A673 (cell line): Measurements from ENCODE around the gene ZNF391.

Source experiments
- EZH2 ChIP-seq: fragments of 200-600 bp; sonication (generic); IDR thresholded peaks from 2 replicates; pipeline ENCODE4 v1.6.1; 2017; ENCODE audit warnings: borderline replicate concordance, low read depth, mild to moderate bottlenecking, mixed read lengths, antibody characterized with exemption, low read length; ENCODE audit not compliant: poor library complexity, severe bottlenecking
- TF ChIP-seq, protein P1 (sequence below): fragments of 300-800, 200-600 bp; sonication (generic); conservative IDR thresholded peaks from 2 replicates; pipeline ENCODE4 v1.5.1; 2017; ENCODE audit warnings: low read depth, mild to moderate bottlenecking, antibody characterized with exemption, low read length, moderate library complexity, mixed read lengths

DNA sequence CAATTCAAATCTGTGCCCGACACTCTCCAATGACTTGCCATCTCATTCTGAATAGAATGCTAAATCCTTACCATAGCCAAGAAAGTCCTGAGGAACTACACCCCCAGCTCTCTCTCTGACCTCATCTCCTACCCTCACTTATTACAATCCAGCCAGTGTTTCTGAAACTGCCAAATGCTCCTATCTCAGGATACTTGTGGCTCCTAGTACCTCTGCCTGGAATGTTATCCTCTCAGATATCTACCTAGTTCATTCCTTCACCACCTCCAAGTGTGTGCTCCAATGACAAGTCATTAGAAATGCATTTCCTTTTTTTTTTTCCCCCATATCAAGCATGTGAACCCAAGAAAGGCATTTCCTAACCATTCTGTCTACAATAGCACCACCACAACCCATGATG lies 59.9 kb downstream of the ZNF391 start:
- TF ChIP-seq, protein P1, sequence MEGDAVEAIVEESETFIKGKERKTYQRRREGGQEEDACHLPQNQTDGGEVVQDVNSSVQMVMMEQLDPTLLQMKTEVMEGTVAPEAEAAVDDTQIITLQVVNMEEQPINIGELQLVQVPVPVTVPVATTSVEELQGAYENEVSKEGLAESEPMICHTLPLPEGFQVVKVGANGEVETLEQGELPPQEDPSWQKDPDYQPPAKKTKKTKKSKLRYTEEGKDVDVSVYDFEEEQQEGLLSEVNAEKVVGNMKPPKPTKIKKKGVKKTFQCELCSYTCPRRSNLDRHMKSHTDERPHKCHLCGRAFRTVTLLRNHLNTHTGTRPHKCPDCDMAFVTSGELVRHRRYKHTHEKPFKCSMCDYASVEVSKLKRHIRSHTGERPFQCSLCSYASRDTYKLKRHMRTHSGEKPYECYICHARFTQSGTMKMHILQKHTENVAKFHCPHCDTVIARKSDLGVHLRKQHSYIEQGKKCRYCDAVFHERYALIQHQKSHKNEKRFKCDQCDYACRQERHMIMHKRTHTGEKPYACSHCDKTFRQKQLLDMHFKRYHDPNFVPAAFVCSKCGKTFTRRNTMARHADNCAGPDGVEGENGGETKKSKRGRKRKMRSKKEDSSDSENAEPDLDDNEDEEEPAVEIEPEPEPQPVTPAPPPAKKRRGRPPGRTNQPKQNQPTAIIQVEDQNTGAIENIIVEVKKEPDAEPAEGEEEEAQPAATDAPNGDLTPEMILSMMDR: no peak
- TF ChIP-seq EZH2: no peak
